ENCODE results near the gene MTRR. TPM values are rescaled to one million over a fixed set of nuclear protein-coding genes. Genes with fewer than 3 reads are reported as not detected.
A peak's percentile ranks its signal among the peaks of the same experiment; 100 is the strongest.

Gene MTRR
- total RNA-seq: 10 to 100 TPM; 15.8 to 23.9 TPM

- Histone ChIP-seq H3K36me3 (replicated peaks in 1 of 2; ENCODE audit: insufficient read depth in 1 of 2, low read depth in 2 of 2) (peaks cover 0 to 2% of the 10 kb centered on the region in 2 donors), H3K9me3 (no peaks in the 10 kb centered on the region), H3K4me3 (peak within 1 kb of the TSS; percentile 97 to 98), H3K27me3 (no peaks in the 10 kb centered on the region), H3K4me1 (peaks cover 28% of the 10 kb centered on the region), H3K27ac (peak within 1 kb of the TSS; percentile 74 to 94 (median 86))
- peak; percentile 90 to 95 (median 92) for DNase-seq
- no peak for TF ChIP-seq CTCF (IDR thresholded peaks at IDR 0.05)
- TF ChIP-seq POLR2A (IDR thresholded peaks at IDR 0.05): peak; percentile 74 to 87 (median 85)
- WGBS, 2 donors: 0% methylated on average over 16 to 82 of the region's 83 CpGs
- ATAC-seq: peak; percentile 100
- intact Hi-C loops (cut with DNase I): no loop called here
These were observed at the start of gene MTRR, which contains the start of gene FASTKD3 for GRCh38 chr5:7868773-7869473. Gene MTRR (plus strand): TSS chr5:7869148. CDS start chr5:7870795, 1,647 bp downstream. Gene FASTKD3 (minus strand): TSS chr5:7869031. CDS start chr5:7868083, 948 bp downstream.

GRCh38 chr5:7822449-7822848 lies 46.5 kb upstream of the MTRR start:
- 70 to 83% methylated on average over 3 of the region's 3 CpGs for WGBS, 2 donors
- no peaks in the 10 kb centered on the region for H3K4me1 ChIP-seq
- TF ChIP-seq POLR2A (IDR thresholded peaks at IDR 0.05) (no peak), CTCF (IDR thresholded peaks at IDR 0.05) (no peak)
- no peak overlapping the region for H3K27ac ChIP-seq
- DNase-seq (no peak), ATAC-seq (no peak)
- no peaks in the 10 kb centered on the region for H3K27me3 ChIP-seq
- no peaks in the 10 kb centered on the region for H3K9me3 ChIP-seq
- no peaks in the 10 kb centered on the region for H3K36me3 ChIP-seq (replicated peaks in 1 of 2; ENCODE audit: insufficient read depth in 1 of 2, low read depth in 2 of 2)
- H3K4me3 ChIP-seq: no peak overlapping the region
- intact Hi-C loops (cut with DNase I): no loop called here

GRCh38 chr5:7823594-7823993 lies 45.4 kb upstream of the MTRR start:
- TF ChIP-seq POLR2A (IDR thresholded peaks at IDR 0.05): no peak
- no peaks in the 10 kb centered on the region for H3K36me3 ChIP-seq (replicated peaks in 1 of 2; ENCODE audit: insufficient read depth in 1 of 2, low read depth in 2 of 2)
- no peak overlapping the region for H3K4me3 ChIP-seq
- intact Hi-C loops (cut with DNase I): no loop called here
- H3K9me3 ChIP-seq: no peaks in the 10 kb centered on the region
- no peaks in the 10 kb centered on the region for H3K4me1 ChIP-seq
- H3K27me3 ChIP-seq: no peaks in the 10 kb centered on the region
- 76 to 81% methylated on average over 8 of the region's 8 CpGs for WGBS, 2 donors
- ATAC-seq: no peak
- H3K27ac ChIP-seq: no peak overlapping the region
- DNase-seq: no peak

- no peaks in the 10 kb centered on the region for H3K36me3 ChIP-seq (replicated peaks in 1 of 2; ENCODE audit: insufficient read depth in 1 of 2, low read depth in 2 of 2)
- H3K4me1 ChIP-seq: no peaks in the 10 kb centered on the region
- WGBS, 2 donors: 76 to 85% methylated on average over 18 of the region's 18 CpGs
- TF ChIP-seq CTCF (IDR thresholded peaks at IDR 0.05) (no peak), POLR2A (IDR thresholded peaks at IDR 0.05) (no peak)
- no peaks in the 10 kb centered on the region for H3K9me3 ChIP-seq
- ATAC-seq (no peak), DNase-seq (no peak)
- H3K4me3 ChIP-seq: no peak overlapping the region
- H3K27me3 ChIP-seq: no peaks in the 10 kb centered on the region
- no peak overlapping the region for H3K27ac ChIP-seq
- intact Hi-C loops (cut with DNase I): no loop called here
These were observed 44.0 kb upstream of the MTRR start for GRCh38 chr5:7824995-7825394.

GRCh38 chr5:7825630-7826029 lies 43.3 kb upstream of the MTRR start:
- DNase-seq (no peak), ATAC-seq (no peak)
- H3K27ac ChIP-seq: no peak overlapping the region
- no peak overlapping the region for H3K4me3 ChIP-seq
- TF ChIP-seq CTCF (IDR thresholded peaks at IDR 0.05) (no peak), POLR2A (IDR thresholded peaks at IDR 0.05) (no peak)
- H3K4me1 ChIP-seq: no peaks in the 10 kb centered on the region
- H3K27me3 ChIP-seq: no peaks in the 10 kb centered on the region
- WGBS, 2 donors: 84 to 92% methylated on average over 8 to 11 of the region's 11 CpGs
- no peaks in the 10 kb centered on the region for H3K36me3 ChIP-seq (replicated peaks in 1 of 2; ENCODE audit: insufficient read depth in 1 of 2, low read depth in 2 of 2)
- intact Hi-C loops (cut with DNase I): no loop called here
- no peaks in the 10 kb centered on the region for H3K9me3 ChIP-seq

All from body of pancreas (tissue), 4 donors.